GM12891 (cell line): ENCODE results near the gene ROBO2.

Experiments used
- PAX5 ChIP-seq: IDR thresholded peaks from 2 replicates; pipeline ENCODE4 v1.6.1; 2011; ENCODE audit warnings: low read length, moderate library complexity, mild to moderate bottlenecking; ENCODE audit not compliant: insufficient read depth, severe bottlenecking
- POLR2A ChIP-seq: IDR thresholded peaks from 2 replicates; pipeline ENCODE4 v1.6.1; 2011; ENCODE audit warnings: low read depth, low read length, control low read depth
- POLR2AphosphoS5 ChIP-seq: IDR thresholded peaks from 2 replicates; pipeline ENCODE4 v1.6.1; 2011; ENCODE audit warnings: low read depth, low read length, control low read depth
- POU2F2 ChIP-seq: IDR thresholded peaks from 2 replicates; pipeline ENCODE4 v1.6.1; 2011; ENCODE audit warnings: low read depth, mild to moderate bottlenecking, control low read depth, low read length, moderate library complexity
- SPI1 ChIP-seq: IDR thresholded peaks from 2 replicates; pipeline ENCODE4 v1.6.1; 2011; ENCODE audit warnings: low read depth, low read length, control low read depth
- TAF1 ChIP-seq: IDR thresholded peaks from 2 replicates; pipeline ENCODE4 v1.6.1; 2011; ENCODE audit warnings: low read depth, low read length, control low read depth

- TF ChIP-seq POLR2A: no peak
- no peak for TF ChIP-seq POU2F2
- TF ChIP-seq TAF1: no peak
- TF ChIP-seq POLR2AphosphoS5: no peak
- no peak for TF ChIP-seq SPI1
- TF ChIP-seq PAX5: no peak
These were observed 131.1 kb downstream of the ROBO2 start for GRCh38 chr3:77171026-77171425.
